ENCODE data around the gene SCD5. TPM values are rescaled to one million over a fixed set of nuclear protein-coding genes. Genes with fewer than 3 reads are reported as not detected.

The SCD5 gene
- total and polyA plus RNA-seq, 2 experiments from 2014 or later: 0.79 to 1.6 TPM

GRCh38 chr4:82626251-82626868 is 172.2 kb downstream of the SCD5 start:
- ATAC-seq (no peak), DNase-seq (ENCODE audit: low spot score) (no peak)
- Histone ChIP-seq H2AFZ (no peak overlapping the region), H3K9me2 (ENCODE audit: insufficient read depth) (no peaks in the 10 kb centered on the region), H3K4me3 (no peak overlapping the region), H3K36me3 (ENCODE audit: insufficient read depth) (no peaks in the 10 kb centered on the region), H3K27me3 (ENCODE audit: insufficient read depth) (no peaks in the 10 kb centered on the region), H3K4me2 (no peak overlapping the region), H3K4me1 (ENCODE audit: insufficient read depth) (no peaks in the 10 kb centered on the region; the same call in 1 of the 2 replicates), H4K20me1 (replicated peaks; ENCODE audit: insufficient read depth) (no peaks in the 10 kb centered on the region), H3F3A (replicated peaks; ENCODE audit: low read depth) (no peaks in the 10 kb centered on the region), H3K27ac (ENCODE audit: low read depth) (no peak overlapping the region), H3K79me2 (replicated peaks; ENCODE audit: insufficient read depth) (no peaks in the 10 kb centered on the region)
- H3K27ac Mint-ChIP-seq: no peak overlapping the region
- H3K27me3 Mint-ChIP-seq (ENCODE audit: insufficient read depth, low read depth, poor library complexity): no peaks in the 10 kb centered on the region
- H3K4me1 Mint-ChIP-seq: peaks cover 6% of the 10 kb centered on the region; the same call in 2 of the 3 replicates
- no peaks in the 10 kb centered on the region for H3K36me3 Mint-ChIP-seq (ENCODE audit: low read depth)
- H3K9me3 Mint-ChIP-seq: no peaks in the 10 kb centered on the region
- TF ChIP-seq ETS1 (IDR thresholded peaks at IDR 0.05) (no peak), STAT1 (IDR thresholded peaks at IDR 0.05; ENCODE audit: unreplicated experiment) (no peak), ZNF114 (CRISPR knock-in tag; IDR thresholded peaks at IDR 0.05) (no peak), CTCF (conservative IDR thresholded peaks at IDR 0.05; ENCODE audit: low read depth in 2 of 2) (no peak), EZH2 (IDR thresholded peaks at IDR 0.05; ENCODE audit: low read depth, unreplicated experiment) (no peak), EZH2phosphoT487 (IDR thresholded peaks at IDR 0.05; ENCODE audit: unreplicated experiment) (no peak), NANOG (IDR thresholded peaks at IDR 0.05; ENCODE audit: borderline replicate concordance) (no peak)
- TF ChIP-seq, protein P1, sequence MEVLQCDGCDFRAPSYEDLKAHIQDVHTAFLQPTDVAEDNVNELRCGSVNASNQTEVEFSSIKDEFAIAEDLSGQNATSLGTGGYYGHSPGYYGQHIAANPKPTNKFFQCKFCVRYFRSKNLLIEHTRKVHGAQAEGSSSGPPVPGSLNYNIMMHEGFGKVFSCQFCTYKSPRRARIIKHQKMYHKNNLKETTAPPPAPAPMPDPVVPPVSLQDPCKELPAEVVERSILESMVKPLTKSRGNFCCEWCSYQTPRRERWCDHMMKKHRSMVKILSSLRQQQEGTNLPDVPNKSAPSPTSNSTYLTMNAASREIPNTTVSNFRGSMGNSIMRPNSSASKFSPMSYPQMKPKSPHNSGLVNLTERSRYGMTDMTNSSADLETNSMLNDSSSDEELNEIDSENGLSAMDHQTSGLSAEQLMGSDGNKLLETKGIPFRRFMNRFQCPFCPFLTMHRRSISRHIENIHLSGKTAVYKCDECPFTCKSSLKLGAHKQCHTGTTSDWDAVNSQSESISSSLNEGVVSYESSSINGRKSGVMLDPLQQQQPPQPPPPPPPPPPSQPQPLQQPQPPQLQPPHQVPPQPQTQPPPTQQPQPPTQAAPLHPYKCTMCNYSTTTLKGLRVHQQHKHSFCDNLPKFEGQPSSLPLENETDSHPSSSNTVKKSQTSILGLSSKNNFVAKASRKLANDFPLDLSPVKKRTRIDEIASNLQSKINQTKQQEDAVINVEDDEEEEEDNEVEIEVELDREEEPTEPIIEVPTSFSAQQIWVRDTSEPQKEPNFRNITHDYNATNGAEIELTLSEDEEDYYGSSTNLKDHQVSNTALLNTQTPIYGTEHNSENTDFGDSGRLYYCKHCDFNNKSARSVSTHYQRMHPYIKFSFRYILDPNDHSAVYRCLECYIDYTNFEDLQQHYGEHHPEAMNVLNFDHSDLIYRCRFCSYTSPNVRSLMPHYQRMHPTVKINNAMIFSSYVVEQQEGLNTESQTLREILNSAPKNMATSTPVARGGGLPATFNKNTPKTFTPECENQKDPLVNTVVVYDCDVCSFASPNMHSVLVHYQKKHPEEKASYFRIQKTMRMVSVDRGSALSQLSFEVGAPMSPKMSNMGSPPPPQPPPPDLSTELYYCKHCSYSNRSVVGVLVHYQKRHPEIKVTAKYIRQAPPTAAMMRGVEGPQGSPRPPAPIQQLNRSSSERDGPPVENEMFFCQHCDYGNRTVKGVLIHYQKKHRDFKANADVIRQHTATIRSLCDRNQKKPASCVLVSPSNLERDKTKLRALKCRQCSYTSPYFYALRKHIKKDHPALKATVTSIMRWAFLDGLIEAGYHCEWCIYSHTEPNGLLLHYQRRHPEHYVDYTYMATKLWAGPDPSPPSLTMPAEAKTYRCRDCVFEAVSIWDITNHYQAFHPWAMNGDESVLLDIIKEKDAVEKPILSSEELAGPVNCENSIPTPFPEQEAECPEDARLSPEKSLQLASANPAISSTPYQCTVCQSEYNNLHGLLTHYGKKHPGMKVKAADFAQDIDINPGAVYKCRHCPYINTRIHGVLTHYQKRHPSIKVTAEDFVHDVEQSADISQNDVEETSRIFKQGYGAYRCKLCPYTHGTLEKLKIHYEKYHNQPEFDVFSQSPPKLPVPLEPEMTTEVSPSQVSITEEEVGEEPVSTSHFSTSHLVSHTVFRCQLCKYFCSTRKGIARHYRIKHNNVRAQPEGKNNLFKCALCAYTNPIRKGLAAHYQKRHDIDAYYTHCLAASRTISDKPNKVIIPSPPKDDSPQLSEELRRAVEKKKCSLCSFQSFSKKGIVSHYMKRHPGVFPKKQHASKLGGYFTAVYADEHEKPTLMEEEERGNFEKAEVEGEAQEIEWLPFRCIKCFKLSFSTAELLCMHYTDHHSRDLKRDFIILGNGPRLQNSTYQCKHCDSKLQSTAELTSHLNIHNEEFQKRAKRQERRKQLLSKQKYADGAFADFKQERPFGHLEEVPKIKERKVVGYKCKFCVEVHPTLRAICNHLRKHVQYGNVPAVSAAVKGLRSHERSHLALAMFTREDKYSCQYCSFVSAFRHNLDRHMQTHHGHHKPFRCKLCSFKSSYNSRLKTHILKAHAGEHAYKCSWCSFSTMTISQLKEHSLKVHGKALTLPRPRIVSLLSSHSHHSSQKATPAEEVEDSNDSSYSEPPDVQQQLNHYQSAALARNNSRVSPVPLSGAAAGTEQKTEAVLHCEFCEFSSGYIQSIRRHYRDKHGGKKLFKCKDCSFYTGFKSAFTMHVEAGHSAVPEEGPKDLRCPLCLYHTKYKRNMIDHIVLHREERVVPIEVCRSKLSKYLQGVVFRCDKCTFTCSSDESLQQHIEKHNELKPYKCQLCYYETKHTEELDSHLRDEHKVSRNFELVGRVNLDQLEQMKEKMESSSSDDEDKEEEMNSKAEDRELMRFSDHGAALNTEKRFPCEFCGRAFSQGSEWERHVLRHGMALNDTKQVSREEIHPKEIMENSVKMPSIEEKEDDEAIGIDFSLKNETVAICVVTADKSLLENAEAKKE (CRISPR knock-in tag; IDR thresholded peaks at IDR 0.05): no peak
- no peak overlapping the region for H3K4me3 Mint-ChIP-seq

All from GM23338 (cell line).